ENCODE measurements around the gene PPFIBP1.

PPFIBP1 gene

DNA sequence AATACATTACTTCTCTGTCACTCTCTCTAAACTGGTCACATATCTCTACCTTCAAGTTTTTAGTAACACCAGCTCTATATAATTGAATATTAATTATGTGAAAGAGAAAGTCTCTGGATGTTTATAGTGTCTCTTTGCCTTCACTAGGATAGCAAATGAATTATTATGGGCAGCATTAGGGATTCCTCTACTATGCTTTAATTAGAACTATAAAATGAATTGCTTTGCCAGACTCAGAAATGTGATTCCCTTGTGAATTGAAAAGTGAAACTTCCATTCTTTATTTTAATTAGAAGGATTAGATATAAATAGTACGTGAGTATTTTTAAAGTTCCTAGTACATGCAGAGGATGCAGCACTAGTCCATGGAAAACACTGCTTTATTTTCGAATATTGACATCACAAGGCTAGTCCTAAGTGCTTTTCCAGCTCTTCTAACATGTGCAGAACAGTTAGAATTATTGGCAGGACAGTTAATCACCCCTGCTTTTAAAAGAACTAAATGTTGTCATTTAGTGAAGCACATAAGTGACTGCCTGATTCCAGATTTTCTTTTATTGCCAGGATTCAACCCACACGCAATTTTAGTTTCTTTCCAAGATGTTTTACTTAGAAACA is 149.2 kb downstream of the PPFIBP1 start:
- no peak for DNase-seq

DNA sequence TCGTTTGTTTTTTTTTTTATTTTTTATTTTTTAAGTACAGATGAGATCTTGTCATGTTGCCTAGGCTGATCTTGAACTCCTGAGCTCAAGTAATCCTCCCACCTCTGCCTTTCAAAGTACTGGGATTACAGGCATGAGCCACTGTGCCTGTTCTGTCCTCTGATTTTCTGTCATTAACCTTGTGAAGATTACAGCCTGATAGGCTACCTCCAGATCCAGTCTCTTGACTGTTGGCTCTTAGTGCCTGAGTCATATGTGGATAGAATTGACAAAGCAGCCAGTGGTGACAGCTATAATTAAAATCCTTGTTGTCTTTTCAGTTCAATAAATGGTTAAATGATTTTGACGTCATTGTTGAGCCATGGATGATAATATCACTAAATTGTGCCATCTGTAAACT is 151.0 kb downstream of the PPFIBP1 start:
- no peak for DNase-seq

DNA sequence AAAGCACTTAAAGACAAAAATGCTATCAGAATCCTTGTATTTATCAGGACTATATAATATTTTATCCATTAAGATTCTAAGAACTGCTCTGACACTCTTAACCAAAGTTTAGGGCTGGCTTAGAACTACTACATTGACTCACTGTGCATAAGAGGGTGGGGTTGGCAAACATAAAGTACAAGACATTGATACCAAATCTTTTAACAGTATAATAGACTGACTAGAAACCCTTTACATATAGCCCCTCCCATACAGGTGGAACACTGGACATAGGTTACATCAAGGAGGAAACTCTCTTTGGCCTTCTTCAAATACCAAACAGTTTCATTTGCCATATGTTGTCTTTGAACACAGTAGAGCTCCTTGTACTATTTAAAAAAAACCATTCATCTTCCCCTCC is 156.6 kb downstream of the PPFIBP1 start:
- DNase-seq = no peak

DNA sequence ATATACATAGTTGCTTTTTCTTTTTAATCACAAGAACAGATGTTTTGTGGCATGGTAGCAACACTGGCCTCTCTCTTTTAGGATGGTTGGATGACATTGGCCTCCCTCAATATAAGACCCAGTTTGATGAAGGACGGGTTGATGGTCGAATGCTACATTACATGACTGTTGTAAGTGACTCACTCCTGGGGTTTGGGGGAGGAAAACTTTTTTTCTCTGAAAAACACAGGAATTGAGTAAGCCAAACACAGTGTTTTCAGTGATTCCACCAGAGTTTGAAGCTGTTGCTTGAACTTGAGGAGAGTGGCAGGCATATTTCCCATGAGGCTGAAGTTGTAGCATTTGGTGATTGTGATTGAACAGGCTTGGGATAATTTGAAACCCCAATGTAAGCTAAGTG is 158.5 kb downstream of the PPFIBP1 start:
- no peak for DNase-seq

DNA sequence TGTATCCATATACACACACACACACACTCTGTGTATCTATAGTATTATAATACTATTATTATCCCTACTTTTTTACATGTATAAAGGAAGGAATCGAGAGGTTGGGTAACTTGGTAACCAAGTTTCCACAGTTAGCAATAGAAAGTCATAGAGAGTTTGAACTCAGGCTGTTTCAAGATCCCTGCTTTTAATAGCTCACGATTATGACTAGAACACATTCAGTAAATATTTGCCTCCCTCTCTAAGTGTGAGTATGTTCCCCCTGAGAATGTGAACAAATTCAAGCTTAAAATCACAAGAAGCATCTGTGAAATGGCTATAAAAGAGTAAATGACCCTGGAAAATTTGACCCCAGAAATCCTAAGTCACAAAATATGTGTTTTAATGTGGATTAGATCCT is 161.3 kb downstream of the PPFIBP1 start:
- DNase-seq = no peak

DNA sequence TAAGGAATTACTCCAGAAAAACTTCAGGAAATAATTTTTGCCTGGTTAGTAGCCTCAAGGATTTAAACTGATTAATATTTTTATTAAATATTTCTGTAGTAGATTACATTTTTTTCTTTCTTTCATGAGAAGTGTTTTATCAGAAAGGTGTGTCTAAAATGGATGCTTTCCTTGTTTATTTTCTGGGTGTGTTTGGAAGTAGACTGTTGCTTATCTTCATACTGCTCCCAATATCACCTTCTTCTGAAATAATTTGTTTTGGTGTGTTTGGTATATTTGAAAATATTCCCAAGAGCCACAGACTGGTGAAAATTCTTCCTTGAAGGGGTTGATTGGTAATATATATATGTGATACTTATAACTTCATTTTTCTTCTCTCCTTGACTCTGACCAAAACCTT is 162.1 kb downstream of the PPFIBP1 start:
- no peak for DNase-seq

DNA sequence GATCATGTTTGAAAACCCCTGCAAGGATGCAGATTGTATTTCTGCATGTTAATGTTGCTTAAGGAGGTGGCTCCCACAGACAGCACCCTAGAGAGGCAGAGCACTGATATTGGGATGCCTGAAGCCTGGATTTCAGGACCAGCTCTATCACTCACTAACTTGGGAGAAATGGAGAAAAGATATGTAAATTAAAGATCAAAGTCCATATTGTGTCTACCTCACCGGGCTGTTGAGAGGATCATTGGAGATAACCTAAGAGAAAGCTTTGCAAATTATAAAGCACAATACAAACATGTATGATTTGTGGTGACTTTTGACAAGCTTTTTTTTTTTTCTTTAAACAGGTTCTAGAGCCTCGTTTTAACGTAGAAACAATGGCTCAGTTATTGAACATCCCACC is 164.7 kb downstream of the PPFIBP1 start:
- no peak for DNase-seq

DNA sequence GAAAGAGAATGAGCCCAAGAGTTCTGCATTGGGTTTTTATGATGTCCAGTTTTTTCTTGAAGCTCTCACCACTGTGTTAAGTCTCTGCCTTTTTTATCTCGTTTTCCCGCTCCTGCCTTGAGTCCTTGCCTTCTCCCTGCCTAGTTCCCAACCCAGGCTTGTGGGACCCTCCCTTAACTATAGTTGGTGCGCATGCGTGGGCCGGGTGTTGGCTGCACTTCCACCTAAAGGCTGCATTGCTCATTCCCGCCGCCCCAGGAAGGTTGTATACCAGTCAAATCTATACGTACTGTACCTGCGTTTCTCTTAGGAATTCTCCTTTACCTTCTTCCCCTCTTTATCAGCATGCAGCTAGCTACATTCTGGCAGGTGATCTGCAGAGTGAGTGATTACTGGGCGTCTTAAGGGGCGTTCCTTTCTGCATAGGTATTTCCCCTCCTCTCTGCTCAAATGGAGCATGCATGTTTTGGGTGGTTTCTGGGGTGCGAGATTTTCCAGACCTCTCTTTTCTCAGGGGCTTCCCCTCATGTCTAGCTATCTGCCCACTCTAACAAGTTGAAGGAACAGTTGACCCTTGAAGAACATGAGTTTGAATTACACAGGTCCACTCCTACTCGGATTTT is 165.7 kb downstream of the PPFIBP1 start:
- DNase-seq = no peak

DNA sequence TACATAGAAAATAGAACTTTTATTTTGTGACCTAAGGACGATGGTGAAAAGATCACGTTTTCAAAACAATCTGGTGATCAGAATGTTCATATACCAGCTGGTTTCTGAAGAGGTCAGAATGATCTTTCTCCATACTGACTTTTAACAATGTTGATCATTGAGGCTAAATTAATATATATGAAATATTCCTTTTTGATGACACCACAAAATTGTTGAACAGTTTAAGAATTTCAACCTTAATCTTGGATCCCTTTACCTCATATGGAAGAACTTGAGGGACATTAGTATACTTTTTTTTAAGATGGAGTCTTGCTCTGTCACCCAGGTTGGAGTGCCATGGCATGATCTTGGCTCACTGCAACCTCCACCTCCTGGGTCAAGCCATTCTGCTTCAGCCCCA is 169.4 kb downstream of the PPFIBP1 start:
- DNase-seq = no peak

DNA sequence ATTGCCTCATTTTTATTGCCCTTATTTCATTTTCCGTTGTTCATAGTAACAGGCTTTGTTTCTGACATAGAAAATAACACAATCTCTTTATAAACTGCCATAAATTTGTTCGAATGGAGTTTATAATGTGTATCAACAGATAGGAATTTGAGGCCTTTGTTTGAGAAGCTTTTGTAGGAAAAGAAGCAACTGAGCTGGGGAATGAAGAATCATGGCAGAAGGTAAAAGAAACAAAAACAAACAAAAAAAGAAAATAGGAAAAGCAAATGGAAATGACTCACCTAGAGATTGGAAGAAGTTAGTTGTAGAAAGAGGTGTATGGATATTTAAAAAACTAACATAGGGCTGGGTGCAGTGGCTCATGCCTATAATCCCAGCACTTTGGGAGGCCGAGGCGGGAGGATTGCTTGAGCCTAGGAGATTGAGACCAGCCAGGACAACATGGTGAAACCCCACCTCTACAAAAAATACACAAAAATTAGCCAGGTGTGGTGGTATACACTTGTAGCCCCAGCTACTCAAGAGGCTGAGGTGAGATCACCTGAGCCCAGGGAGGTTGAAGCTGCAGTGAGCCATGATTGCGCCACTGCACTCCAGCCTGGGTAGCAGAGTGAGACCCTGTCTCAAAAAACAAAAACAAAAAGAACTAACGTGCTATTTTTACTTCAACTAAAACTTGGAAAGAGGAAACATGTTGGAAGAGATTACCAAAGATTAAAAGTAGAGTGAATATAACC is 171.7 kb downstream of the PPFIBP1 start:
- no peak for DNase-seq

DNA sequence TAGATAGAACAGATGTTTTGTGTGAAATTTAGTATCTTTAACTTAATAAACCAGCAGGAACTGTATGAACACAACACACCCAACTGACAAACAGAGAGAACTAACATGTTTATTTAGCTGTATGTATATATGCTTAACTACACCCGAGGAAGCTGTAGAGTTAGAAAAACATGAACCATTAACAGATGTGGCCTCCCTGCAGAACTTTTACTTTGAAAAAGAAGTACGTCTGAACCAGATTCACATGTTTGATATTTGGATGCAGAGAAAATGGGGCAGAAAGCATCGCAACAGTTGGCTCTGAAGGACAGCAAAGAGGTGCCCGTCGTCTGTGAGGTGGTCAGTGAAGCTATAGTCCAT is 172.3 kb downstream of the PPFIBP1 start, which contains the start of gene REP15:
REP15 (plus strand) TSS at position 155 of the 360 bp plus-strand sequence; CDS start at position 271, 116 bp downstream.
- no peak for DNase-seq

DNA sequence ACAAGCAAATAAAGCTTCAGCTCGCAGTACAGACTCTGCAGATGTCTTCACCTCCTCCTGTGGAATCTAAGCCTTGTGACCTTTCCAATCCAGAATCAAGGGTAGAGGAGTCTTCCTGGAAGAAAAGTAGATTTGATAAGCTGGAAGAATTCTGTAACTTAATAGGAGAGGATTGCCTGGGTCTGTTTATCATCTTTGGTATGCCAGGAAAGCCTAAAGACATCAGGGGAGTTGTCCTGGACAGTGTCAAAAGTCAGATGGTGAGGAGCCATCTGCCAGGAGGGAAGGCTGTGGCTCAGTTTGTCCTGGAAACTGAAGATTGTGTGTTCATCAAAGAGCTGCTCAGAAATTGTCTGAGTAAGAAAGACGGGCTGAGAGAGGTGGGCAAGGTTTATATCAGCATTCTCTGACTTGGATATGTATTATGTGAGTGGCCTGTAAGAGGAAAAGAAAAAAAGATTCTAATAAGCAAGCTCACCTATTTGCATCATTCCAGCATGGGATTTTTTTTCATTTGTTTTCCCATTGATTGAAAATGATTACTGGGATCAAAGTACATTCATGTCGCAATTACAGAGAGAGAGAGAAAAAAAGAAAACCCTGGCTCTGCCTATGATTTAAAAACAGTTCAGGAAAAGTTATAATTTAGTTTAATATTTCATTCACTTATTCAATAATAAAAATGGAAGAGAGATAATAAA is 173.0 kb downstream of the PPFIBP1 start:
- no peak for DNase-seq

DNA sequence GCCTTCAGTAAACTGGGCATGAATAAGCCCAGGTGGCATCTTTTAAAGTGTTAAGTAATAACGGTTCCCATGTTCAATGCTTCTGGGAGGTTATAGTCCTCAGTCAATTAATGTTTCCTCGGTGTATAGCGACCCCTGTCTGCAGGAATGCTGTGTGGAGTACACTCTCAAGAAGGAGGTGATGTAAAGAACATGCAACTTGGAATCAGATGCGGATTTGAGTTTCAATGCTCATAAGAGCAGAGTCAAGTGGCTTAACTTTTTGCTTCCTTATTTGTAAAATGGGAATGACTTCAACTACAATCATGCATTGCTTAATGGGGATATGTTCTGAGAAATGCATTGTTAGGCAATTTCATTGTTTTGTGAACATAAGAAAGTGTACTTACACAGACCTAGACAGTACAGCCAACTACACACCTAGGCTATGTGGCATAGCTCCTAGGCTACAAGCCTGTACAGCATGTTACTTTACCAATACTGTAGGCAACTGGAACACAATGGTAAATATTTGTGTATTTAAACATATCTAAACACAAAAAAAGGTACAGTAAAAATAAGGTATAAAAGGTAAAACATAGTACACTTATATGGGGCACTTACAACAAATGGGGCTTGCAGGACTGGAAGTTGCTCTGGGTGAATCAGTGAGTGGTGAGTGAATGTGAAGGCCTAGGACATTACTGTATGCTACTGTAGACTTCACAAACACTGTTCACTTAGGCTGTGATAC is 179.9 kb downstream of the PPFIBP1 start:
- DNase-seq = peak; percentile 43

DNA sequence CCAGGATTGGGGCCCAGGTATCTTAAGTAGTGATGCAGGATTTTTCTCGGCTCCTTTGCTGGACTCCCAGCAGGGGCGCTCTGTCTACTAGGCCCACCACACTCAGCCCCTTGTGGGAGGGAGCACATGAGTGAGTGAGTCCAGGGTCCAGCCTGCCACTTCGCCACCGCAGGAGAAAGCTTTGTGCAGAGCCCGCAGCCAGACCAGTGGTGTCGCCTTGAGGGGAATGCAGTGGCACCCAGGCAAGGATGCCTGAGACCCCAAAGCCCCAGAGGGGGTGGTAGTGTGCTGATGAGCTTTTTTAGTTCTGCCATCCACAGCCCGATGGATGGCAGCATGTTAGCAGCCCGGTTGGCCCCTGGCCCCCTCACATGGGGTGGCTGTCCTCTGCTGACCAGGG is 181.3 kb downstream of the PPFIBP1 start:
- DNase-seq = no peak

DNA sequence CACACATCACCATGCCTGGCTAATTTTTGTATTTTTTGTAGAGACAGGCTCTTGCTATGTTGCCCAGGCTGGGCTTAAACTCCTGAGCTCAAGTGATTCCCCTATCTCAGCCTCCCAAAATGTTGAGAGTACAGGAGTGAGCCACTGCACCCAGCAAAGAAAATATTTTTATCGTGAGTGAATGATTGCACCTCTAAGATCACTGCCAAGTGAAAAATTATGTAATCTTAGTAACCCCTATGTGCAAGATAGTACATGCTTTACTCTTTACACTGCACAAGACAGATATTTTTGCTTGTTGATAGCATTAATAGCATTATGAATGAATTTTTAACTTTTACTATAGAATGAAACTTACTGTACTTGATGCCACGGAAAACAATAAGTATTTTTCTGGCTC is 183.2 kb downstream of the PPFIBP1 start:
- no peak for DNase-seq

DNA sequence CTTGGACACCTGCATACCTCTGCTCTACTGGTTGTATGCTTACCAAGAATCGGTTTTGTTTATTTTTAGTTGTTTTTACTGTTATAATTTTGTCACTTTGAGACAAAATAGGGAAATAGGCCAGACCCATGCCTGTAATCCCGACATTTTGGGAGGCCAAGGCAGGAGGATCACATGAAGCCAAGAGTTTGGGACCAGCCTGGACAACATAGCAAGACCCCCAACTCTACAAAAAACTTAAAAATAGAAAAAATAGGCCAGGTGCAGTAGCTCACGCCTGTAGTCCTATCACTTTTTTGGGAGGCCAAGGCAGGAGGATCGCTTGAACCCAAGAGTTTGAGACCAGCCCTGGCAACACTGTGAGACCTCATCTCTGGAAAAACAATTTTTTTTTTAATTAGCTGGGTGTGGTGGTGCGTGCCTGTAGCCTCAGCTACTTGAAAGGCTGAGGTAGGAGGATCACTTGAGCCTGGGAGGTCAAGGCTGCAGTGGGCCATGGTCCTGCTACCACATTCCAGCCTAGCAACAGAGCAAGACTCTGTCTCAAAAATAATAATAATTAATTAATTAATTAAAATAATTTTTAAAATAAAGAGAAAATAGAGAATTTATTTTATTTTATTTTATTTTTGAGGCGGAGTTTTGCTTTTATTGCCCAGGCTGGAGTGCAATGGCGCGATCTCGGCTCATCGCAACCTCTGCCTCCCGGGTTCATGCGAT is 185.4 kb downstream of the PPFIBP1 start:
- DNase-seq = no peak

DNA sequence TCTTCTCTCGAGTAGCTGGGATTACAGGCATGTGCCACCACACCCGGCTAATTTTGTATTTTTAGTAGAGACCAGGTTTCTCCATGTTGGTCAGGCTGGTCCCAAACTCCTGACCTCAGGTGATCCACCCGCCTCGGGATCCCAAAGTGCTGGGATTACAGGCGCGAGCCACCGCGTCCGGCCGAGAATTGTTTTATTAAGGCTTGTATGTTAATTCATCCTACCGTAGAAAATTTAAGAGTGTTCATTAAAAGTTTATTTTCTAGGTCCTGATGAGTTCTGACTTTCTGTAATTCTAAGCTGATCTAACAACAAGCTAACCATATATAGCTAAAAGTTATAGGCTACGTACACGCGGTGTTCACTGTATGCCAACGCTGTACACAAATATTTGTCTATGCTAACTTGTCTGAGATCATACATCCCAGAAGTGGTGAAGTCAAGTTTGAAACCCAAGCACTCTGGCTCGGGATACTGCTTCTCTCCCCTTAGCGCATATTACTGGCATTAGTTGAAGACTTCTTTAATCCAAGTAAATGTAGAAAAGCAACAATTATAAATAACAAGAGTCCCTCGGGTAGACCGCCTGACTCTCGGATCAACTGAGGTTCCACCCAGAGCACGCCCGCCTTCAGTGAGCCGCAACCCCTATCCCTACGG is 186.1 kb downstream of the PPFIBP1 start:
- DNase-seq = peak; percentile 26

DNA sequence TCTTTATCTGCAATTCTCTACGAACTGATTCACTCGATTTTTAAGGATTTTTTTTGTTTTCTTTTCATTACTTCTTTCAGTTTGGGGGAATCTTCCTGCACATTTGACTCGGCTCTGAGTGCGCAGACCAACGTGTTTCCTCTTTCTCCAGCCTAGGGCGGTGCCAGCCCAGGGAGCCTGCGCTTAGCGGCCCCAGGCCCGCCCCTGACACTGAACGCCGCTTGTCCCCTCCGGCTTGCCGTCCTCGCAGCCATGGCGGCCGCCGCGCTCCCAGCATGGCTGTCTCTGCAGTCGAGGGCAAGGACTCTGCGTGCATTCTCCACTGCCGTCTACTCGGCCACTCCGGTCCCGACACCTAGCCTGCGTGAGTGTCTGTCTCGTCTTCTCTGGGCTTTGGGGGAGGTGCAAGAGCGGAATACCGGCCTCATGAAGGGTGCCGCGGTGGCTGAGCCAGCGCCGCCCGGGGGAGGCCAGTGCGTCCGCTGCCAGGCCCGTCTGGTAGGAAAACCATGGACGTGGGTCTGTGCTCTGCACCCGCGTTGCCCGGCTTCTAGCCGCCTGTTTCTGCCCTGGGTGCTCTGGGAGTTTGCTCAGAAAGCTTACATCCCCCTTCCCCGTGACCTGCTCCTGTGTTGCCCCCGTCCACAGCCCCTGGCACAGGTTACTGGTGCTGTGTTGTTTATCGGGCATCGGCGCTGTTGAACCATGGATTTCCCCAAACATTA is 186.7 kb downstream of the PPFIBP1 start, which contains the start of gene MRPS35:
MRPS35 (plus strand) TSS at position 241 of the 725 bp plus-strand sequence; CDS start at position 253, 12 bp downstream.
- DNase-seq = peak; percentile 64

DNA sequence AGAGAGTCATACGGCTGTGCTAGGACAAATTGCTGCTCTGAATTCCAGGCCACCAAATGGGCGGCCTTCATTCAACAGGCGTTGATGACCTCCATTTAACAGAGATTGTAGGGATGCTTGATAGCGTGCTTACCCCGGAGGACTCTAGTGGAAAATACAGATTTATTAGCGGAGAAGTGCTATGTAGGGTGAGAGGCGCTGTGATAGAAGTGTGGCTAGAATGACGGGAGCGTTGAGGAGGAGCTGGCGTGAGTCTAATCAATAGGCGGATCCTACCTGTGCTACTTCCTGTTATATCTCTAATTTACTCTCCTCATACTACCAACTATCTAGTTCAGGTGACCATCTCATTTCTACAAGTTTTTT is 187.3 kb downstream of the PPFIBP1 start:
- DNase-seq = no peak

DNA sequence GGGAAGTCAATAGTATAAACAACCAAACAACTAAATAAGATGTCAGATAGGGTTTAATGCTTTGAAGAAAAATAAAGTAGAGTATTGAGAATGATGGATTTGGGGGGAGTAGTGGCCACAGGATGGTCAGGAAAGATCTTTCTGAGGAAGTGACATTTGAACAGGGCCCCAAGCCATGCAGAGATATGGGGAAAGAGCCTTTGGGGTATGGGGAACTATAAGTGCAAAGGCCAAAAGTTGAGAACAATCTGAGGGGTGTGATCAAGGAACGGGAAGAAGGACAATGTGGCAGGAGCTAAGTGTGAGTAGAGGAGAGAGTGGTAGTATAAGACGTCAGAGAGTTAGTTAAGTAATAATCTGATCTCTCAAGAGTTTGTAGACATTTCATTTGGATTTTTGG is 188.0 kb downstream of the PPFIBP1 start:
- no peak for DNase-seq

DNA sequence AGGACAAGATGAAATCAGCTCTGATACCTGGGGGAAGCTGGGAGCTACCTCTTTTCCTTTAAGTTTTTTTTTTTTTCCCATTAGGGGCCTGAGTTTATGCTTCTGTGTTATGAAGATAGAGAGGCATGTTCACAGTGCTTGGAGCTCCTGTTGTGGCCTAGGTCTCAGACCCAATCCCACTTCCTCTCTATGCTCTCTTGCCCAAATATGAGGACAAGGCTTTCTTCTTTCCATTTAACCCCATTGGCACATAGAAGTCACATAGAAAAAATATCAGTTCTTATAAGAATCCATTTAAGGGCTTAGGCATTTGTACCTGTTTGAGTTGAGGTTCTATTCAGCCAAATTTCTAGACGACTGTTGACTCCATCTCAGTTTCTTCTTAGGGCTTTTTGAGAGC is 199.2 kb downstream of the PPFIBP1 start:
- DNase-seq = no peak

All from NCI-H2029 (cell line).